Endodermal cell (in vitro differentiated cells): Measurements from ENCODE around the gene ASTN2. TPM values are rescaled to one million over a fixed set of nuclear protein-coding genes. Genes with fewer than 3 reads are reported as not detected.

Source experiments
- DNase-seq: peaks from one replicate; pipeline ENCODE4 v3.0.0-alpha.2; 2017
- H3K27ac ChIP-seq: 2 replicates; pipeline ENCODE4 v1.5.1; 2013; ENCODE audit warnings: mild to moderate bottlenecking, low read depth, low read length, moderate library complexity
- H3K27me3 ChIP-seq: 2 replicates; pipeline ENCODE4 v1.6.1; 2013; ENCODE audit warnings: mild to moderate bottlenecking, low read length, moderate library complexity; ENCODE audit not compliant: insufficient read depth, control insufficient read depth, poor library complexity, severe bottlenecking
- H3K36me3 ChIP-seq: 2 replicates; pipeline ENCODE4 v1.7.0; 2013; ENCODE audit warnings: mild to moderate bottlenecking, low read length, moderate library complexity; ENCODE audit not compliant: control insufficient read depth, insufficient read depth
- H3K4me1 ChIP-seq: one replicate; pipeline ENCODE4 v1.7.0; 2013; ENCODE audit warnings: low read length; ENCODE audit not compliant: control insufficient read depth, insufficient read depth
- H3K4me3 ChIP-seq: 2 replicates; pipeline ENCODE4 v1.5.1; 2013; ENCODE audit warnings: mild to moderate bottlenecking, low read length, moderate library complexity
- H3K9ac ChIP-seq: 2 replicates; pipeline ENCODE4 v1.6.1; 2013; ENCODE audit warnings: mild to moderate bottlenecking, low read length, moderate library complexity; ENCODE audit not compliant: poor library complexity, severe bottlenecking; ENCODE audit errors: extremely low read depth
- H3K9me3 ChIP-seq: 2 replicates; pipeline ENCODE4 v1.6.1; 2013; ENCODE audit warnings: mild to moderate bottlenecking, low read length, moderate library complexity; ENCODE audit not compliant: control insufficient read depth
- H3K27ac Mint-ChIP-seq: 2 replicates; pipeline ENCODE4 v1.8.0; 2020; ENCODE audit warnings: mixed read lengths
- H3K27me3 Mint-ChIP-seq: 2 replicates; pipeline ENCODE4 v1.8.0; 2021; ENCODE audit warnings: mild to moderate bottlenecking, mixed read lengths; ENCODE audit not compliant: insufficient read depth
- H3K36me3 Mint-ChIP-seq: 2 replicates; pipeline ENCODE4 v1.8.0; 2020; ENCODE audit warnings: low read depth, mixed read lengths
- H3K4me1 Mint-ChIP-seq: 2 replicates; pipeline ENCODE4 v1.8.0; 2020; ENCODE audit warnings: mixed read lengths
- H3K4me3 Mint-ChIP-seq: 2 replicates; pipeline ENCODE4 v1.8.0; 2020; ENCODE audit warnings: mild to moderate bottlenecking, moderate library complexity, mixed read lengths
- H3K9me3 Mint-ChIP-seq: 2 replicates; pipeline ENCODE4 v1.8.0; 2020; ENCODE audit warnings: mild to moderate bottlenecking, mixed read lengths
- WGBS, 2 experiments: methylation state at CpG; one replicate each; pipeline versions ENCODE4 v1.1.5 to v1.1.7; 2013; ENCODE audit warnings: missing lambda C conversion rate in 2 of 2, mixed read lengths in 1 of 2; ENCODE audit not compliant: insufficient coverage in 1 of 2, insufficient read length in 1 of 2; 5-methylcytosine and 5-hydroxymethylcytosine counted together
- total RNA-seq, 2 donors: library from RNA; stranded (reverse); fragmentation: NEBNext Ultra II Directional in 1 of 2; extraction: Animal tissue kit (Norgen Biotek cat#: 25700) in 1 of 2; gene quantifications; 2 replicates in 1 of 2; 3 replicates in 1 of 2; pipeline ENCODE4 v1.2.1, GENCODE V29; 2021
- TF ChIP-seq, protein P1 (sequence below): fragments of 200-600 bp; sonication (generic); conservative IDR thresholded peaks from 2 replicates; pipeline ENCODE4 v1.5.0; 2021; ENCODE audit warnings: antibody characterized with exemption, mild to moderate bottlenecking

ASTN2 gene
- total RNA-seq, 2 donors from 2014 or later: 8.9 to 10.4 TPM

DNA sequence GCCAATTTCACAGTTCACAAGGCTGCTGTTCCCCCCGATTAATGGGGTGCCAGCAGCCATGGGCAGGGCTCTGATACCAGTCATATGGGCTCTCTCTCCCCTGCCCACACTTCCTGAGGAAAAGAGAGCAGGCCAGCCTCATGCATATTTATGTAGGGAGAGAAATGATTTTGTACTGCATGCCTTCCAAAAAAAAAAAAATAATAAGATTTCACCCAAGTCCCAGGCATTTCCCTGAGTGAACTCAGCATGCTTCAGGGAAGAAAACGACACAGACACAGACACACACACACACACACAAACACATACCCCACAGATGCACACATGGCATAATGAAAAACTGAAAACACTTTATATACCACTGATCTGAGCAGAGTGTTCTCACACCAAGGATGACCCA, 232.8 kb downstream of the ASTN2 start:
- no peak for DNase-seq
- Mint-ChIP-seq H3K27me3 (peaks cover 2% of the 10 kb centered on the region), H3K36me3 (no peaks in the 10 kb centered on the region), H3K4me3 (no peak overlapping the region), H3K4me1 (no peaks in the 10 kb centered on the region), H3K9me3 (peaks cover 10% of the 10 kb centered on the region), H3K27ac (no peak overlapping the region)
- WGBS, 2 experiments: 74% methylated on average over 2 of the region's 2 CpGs; no CpG with 5 or more reads in 1 of the 2 experiments
- Histone ChIP-seq H3K4me3 (no peak overlapping the region), H3K9me3 (peaks cover 12% of the 10 kb centered on the region), H3K4me1 (no peaks in the 10 kb centered on the region), H3K27me3 (no peaks in the 10 kb centered on the region), H3K27ac (no peak overlapping the region), H3K36me3 (no peaks in the 10 kb centered on the region), H3K9ac (no peak overlapping the region)
- TF ChIP-seq, protein P1, sequence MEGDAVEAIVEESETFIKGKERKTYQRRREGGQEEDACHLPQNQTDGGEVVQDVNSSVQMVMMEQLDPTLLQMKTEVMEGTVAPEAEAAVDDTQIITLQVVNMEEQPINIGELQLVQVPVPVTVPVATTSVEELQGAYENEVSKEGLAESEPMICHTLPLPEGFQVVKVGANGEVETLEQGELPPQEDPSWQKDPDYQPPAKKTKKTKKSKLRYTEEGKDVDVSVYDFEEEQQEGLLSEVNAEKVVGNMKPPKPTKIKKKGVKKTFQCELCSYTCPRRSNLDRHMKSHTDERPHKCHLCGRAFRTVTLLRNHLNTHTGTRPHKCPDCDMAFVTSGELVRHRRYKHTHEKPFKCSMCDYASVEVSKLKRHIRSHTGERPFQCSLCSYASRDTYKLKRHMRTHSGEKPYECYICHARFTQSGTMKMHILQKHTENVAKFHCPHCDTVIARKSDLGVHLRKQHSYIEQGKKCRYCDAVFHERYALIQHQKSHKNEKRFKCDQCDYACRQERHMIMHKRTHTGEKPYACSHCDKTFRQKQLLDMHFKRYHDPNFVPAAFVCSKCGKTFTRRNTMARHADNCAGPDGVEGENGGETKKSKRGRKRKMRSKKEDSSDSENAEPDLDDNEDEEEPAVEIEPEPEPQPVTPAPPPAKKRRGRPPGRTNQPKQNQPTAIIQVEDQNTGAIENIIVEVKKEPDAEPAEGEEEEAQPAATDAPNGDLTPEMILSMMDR: no peak

DNA sequence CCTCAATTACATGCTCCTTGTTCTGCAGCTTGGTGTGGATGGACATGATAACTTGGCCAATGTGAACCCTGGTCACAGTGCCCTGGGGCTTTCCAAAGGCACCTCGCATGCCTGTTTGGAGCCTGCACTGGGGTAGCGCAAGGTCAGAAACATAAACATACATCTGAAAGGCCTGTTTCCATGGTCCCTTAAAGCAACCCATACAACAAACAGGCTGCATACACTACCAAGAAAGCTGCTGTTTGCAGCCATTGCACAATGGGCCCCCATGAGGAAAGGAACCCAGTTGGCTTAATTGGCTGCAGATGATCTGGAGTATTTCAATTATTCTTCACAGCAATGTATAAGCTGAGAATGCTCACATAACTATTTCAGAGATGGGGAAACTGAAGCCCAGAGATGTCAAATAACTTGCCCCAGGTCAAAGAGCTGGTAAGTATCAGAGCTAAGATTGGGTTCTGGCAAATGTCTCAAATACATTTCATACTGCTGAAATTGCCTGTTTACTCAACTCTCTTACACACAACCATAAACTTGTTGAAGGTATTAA, 233.9 kb downstream of the ASTN2 start:
- Mint-ChIP-seq H3K36me3 (no peaks in the 10 kb centered on the region), H3K27ac (no peak overlapping the region), H3K4me3 (no peak overlapping the region), H3K27me3 (peaks cover 2% of the 10 kb centered on the region), H3K9me3 (peaks cover 10% of the 10 kb centered on the region), H3K4me1 (no peaks in the 10 kb centered on the region)
- 96% methylated on average over 2 of the region's 2 CpGs; no CpG with 5 or more reads in 1 of the 2 experiments for WGBS, 2 experiments
- H3K9me3 ChIP-seq: peaks cover 12% of the 10 kb centered on the region
- DNase-seq: no peak
- no peaks in the 10 kb centered on the region for H3K4me1 ChIP-seq
- no peaks in the 10 kb centered on the region for H3K36me3 ChIP-seq
- no peak overlapping the region for H3K27ac ChIP-seq
- no peak overlapping the region for H3K4me3 ChIP-seq
- TF ChIP-seq, protein P1: no peak
- H3K27me3 ChIP-seq: no peaks in the 10 kb centered on the region
- H3K9ac ChIP-seq: no peak overlapping the region

DNA sequence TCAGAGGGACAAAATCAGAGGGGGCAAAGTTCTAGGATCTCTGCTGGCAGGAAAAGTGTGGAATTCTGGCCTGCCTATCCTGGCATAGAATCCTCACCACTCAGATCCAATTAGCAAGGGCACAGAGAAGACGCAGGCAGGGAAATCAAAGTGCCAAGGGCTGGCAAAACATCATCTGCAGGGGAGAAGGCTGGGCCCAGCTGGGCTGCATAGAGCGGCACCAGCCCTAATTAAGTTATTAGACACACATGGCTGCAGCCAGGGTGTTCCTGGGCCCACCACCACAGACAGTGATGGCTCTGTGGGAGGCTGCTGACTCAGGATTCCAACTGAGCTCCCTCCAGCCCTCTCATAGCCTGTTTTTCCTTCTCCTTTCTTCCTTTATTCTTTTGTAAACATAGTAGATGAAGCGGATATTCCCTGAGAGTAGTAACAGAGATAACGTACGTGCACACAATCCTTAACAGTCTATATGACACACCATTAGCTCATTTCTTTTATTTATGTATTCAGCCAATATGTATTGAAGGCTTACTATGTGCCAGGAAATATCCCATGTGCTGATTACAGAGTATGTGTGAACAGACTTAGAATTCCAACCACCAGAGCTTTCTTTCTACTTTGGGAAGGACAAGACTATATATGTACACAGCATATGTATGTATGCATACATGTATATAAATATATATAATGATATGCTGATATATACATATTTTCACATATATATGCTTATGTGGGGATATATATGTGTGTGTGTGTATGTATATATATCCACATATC, 236.1 kb downstream of the ASTN2 start:
- Mint-ChIP-seq H3K4me3 (no peak overlapping the region), H3K27me3 (no peaks in the 10 kb centered on the region), H3K36me3 (no peaks in the 10 kb centered on the region), H3K27ac (no peak overlapping the region), H3K4me1 (no peaks in the 10 kb centered on the region), H3K9me3 (peaks cover 10% of the 10 kb centered on the region)
- TF ChIP-seq, protein P1: no peak
- no peak overlapping the region for H3K4me3 ChIP-seq
- no peak overlapping the region for H3K27ac ChIP-seq
- no peak for DNase-seq
- WGBS, 2 experiments: 85 to 90% methylated on average over 2 to 5 of the region's 5 CpGs
- H3K9me3 ChIP-seq: peaks cover 12% of the 10 kb centered on the region
- H3K9ac ChIP-seq: no peak overlapping the region
- no peaks in the 10 kb centered on the region for H3K27me3 ChIP-seq
- H3K4me1 ChIP-seq: no peaks in the 10 kb centered on the region
- H3K36me3 ChIP-seq: no peaks in the 10 kb centered on the region
